ENCODE measurements around the gene SLC26A11.
"Not testable (repeated sequence)": the region's sequence is repeated elsewhere in the genome, so short reads cannot be mapped to it uniquely, and the experiment has no call there.

Gene SLC26A11

DNA sequence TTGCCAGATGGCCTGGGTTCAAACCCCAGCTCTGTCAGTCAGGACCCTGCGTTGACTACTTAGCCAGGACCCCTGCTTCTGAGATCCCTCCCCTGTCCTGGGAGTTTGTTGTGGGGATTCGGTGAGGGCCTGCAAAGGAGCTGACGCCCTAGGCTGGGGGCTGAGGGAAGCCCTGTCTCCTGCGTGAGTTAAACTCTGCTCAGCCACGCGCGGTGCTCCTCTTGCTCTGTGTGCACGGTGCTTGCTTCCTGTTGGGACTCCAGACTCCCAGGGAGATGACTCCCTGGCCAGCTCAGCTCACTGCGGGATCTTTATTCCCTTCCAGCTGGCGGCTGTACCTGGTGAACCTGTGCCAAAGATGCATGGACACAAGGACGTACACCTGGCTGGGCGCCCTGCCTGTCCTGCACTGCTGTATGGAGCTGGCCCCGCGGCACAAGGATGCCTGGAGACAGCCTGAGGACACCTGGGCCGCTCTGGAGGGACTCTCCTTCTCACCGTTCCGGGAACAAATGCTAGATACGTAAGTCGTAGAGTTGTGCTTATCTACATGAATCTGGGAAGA, 77.9 kb downstream of the SLC26A11 start:
- Histone ChIP-seq H3K4me3 (no peak overlapping the region), H3K9me3 (peaks cover 34% of the 10 kb centered on the region), H4K20me1 (peaks cover 20% of the 10 kb centered on the region), H3K9ac (no peak overlapping the region), H3K4me2 (no peak overlapping the region), H3K4me1 (peaks cover 8% of the 10 kb centered on the region), H3K27ac (no peak overlapping the region), H3K36me3 (peaks cover 100% of the 10 kb centered on the region), H3K27me3 (no peaks in the 10 kb centered on the region)
- TF ChIP-seq Cebpa-rat (IDR thresholded peaks at IDR 0.05): no peak

DNA sequence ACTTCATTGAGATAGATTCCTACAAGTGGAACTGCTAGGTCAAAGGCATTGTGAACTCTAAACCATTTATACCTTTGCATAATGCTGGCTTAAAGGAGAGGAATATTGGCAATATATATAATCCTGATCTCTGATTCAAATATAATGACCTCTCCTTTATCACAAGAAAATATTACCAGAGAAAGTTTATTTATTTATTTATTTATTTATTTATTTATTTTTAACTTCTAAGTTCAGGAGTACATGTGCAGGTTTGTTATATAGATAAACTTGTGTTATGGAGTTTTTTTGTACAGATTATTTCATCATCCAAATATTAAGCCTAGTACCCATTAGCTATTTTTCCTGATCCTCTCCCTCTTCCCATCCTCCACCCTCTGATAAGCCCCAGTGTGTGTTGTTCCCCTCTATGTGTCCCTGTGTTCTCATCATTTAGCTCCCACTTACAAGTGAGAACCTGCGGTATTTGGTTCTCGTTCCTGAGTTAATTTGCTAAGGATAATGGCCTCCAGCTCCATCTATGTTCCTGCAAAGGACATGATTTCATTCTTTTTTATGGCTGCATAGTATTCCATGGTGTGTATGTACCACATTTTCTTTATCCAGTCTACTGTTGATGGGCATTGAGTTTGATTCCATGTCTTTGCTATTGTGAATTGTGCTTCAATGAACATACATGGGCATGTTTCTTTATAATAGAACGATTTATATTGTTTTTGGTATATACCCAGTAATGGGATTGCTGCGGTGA, 79.3 kb downstream of the SLC26A11 start:
- Histone ChIP-seq H4K20me1 (peaks cover 10% of the 10 kb centered on the region), H3K36me3 (peaks cover 100% of the 10 kb centered on the region), H3K9me3 (peaks cover 49% of the 10 kb centered on the region)
- not testable (repeated sequence) for H3K4me2 ChIP-seq, H3K4me3 ChIP-seq, H3K27ac ChIP-seq, H3K9ac ChIP-seq, H3K4me1 ChIP-seq, H3K27me3 ChIP-seq

DNA sequence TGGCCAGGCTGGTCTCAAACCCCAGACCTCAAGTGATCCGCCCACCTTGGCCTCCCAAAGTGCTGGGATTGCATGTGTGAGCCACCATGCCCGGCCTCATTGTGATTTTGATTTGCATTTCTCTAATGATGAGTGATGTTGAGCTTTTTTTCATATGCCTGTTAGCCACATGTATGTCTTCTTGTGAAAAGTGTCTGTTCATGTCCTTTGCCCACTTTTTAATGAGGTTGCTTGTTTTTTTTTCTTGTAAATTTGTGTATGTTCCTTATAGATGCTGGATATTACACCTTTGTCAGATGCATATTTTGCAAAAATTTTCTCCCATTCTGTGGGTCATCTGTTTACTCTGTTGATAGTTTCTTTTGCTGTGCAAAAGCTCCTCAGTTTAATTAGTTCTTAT, 80.5 kb downstream of the SLC26A11 start:
- H3K4me1 ChIP-seq, H3K4me3 ChIP-seq, H3K27ac ChIP-seq, H3K4me2 ChIP-seq, H3K27me3 ChIP-seq, H3K9ac ChIP-seq, H4K20me1 ChIP-seq: not testable (repeated sequence)
- peaks cover 49% of the 10 kb centered on the region for H3K9me3 ChIP-seq
- peaks cover 100% of the 10 kb centered on the region for H3K36me3 ChIP-seq

All from BLaER1 (cell line).